ENCODE data around the gene ZNF554.
"Not testable (repeated sequence)": the region's sequence is repeated elsewhere in the genome, so short reads cannot be mapped to it uniquely, and the experiment has no call there.

ZNF554 gene

DNA sequence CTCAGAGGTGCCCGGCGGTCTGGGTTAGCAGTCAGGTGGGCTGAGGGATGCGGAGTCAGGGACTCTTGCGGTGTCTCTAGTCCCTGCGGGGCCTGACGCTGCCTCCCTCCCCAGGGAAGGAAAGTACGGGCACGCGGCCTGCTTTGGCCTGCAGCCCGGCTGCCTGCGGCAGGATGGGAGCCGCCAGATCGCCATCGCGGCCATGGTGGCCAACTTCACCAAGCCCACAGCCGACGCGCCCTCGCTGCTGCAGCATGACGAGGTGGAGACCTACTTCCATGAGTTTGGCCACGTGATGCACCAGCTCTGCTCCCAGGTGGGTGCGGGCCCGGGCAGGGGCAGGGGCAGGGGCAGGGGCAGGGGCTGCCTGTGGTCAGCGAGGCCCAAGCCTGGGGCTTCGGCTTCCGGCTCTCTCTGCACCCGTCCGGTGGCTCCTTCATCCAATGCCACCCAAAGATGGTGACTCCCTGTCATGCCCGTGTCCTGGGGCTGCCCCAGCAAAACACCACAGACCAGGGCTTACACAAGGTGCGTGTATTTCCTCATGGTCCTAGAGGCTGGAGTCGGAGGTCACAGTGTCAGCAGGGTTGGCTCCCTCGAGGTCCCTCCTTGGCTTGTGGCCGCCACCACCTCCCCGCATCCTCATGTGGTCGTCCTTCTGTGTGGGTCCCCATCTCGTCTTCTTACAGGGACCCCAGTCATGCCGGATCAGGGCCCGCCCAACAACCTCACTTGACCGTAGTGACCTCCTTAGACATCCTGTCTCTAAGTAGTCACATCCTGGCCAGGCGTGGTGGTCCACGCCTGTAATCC, 11.3 kb upstream of the ZNF554 start:
- no peak for DNase-seq

DNA sequence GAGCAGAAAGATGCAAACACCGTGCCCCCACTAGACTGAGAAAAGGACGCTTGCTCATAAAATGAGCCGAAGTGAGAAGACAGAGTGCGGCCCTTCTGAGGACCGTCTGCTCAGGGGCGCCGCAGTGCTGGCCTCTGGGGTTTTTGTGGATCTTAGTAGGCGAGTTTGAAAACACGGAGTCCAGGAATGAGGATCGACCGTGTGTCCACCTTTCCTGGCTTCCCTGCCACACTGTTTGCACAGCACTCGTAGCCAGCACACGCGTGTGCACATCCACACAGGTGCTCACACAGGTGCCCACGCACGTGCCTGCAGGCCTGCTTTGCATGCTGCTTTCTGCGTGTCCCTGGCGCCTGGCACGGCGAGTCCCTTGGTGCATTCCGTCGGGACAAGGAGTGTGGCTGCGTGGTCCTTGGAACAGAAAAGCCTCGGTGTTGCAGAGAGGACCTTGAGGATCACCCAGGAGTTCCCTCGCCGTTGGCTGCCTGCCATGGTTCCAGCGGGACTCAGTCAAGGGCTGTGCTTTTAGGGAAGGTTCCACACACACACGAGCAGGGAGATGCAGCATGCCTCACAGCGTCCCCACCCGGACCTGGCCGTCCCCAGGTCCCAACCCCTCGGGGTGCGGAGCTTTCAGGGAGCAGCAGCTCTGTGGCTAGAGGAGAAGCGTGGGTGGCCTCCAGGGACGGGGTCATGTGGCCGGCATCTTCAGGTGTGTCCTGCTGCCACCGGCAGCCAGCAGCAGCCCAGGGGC, 10.1 kb upstream of the ZNF554 start:
- DNase-seq: no peak

DNA sequence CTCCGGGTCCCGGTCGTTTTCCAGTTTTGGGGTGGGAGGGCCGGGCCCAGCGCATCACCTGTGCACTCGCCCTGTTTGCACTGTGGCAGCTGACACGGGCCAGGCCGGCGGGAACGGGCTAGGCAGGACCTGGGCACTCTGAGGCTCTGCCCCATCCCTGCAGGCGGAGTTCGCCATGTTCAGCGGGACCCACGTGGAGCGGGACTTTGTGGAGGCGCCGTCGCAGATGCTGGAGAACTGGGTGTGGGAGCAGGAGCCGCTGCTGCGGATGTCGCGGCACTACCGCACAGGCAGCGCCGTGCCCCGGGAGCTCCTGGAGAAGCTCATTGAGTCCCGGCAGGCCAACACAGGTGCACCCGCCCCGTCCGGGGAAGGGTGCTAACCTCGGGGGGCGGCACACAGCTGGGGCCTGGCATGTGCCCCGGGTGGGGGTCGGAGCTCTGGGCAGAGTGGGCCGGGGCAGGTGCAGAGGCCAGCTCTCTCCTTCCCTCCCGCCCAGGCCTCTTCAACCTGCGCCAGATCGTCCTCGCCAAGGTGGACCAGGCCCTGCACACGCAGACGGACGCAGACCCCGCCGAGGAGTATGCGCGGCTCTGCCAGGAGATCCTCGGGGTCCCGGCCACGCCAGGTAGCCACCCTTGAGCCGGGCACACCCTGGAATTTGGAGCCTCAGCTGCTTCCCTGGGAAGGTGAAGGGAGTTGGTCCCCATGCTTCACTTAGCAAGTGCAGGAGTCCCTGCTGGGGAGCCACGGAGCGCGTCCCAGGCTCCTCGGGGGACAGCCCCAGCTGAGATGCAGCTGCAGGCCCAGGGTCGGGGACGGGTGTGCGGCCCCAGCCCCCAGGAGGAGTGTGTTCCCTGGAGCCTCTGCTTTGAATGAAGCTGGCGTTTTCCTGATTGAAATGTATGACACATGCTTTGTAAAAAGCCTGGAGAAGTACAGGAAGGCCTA, 9.3 kb upstream of the ZNF554 start:
- no peak for DNase-seq

DNA sequence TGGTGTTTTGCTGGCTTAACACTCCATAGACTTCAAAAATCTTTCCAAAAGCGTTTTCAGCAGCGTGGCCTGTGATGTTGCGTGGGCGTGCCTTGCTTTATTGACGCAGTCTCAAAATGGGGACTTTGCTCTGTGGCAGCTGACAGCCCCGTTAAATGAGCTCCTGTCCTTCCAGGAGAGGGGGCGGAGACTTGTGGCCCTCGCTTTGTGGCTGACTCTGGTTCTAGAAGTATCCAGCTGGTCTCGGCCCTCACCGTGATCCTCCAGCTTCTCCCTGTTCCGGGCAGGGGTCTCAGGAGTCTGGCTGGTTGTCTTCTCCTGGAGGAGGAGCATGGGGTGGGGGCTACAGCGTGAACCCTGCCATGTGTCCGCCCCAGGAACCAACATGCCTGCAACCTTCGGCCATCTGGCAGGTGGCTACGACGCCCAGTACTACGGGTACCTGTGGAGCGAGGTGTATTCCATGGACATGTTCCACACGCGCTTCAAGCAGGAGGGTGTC, 8.4 kb upstream of the ZNF554 start:
- DNase-seq: no peak

DNA sequence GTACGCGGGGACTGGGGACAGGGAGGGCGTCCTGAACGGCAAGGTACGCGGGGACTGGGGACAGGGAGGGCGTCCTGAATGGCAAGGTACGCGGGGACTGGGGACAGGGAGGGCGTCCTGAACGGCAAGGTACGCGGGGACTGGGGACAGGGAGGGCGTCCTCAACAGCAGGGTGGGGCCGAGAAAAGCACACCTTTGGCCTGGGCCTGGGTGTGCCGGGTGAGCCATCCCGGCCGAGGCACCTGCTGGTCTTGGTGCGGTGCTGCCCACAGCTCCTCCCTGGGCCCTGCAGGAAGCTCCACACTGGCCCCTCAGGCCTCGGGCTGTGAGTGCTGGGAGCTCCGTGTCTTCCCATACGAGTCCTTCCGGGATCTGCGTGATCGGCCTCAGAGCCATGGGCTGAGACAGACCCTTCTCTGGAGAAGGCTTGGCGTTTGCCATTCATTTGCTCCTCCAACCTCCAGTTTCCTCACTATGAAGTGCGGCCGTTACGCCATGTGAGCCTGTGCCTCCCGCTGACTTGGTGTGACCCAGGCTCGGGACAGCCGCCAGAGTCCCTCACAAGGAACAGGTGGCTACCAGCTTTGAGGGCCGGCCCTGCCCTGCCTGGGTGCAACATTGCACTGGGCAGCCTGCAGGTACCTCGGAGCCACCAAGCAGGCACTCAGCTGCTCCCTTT, 7.8 kb upstream of the ZNF554 start:
- no peak for DNase-seq

DNA sequence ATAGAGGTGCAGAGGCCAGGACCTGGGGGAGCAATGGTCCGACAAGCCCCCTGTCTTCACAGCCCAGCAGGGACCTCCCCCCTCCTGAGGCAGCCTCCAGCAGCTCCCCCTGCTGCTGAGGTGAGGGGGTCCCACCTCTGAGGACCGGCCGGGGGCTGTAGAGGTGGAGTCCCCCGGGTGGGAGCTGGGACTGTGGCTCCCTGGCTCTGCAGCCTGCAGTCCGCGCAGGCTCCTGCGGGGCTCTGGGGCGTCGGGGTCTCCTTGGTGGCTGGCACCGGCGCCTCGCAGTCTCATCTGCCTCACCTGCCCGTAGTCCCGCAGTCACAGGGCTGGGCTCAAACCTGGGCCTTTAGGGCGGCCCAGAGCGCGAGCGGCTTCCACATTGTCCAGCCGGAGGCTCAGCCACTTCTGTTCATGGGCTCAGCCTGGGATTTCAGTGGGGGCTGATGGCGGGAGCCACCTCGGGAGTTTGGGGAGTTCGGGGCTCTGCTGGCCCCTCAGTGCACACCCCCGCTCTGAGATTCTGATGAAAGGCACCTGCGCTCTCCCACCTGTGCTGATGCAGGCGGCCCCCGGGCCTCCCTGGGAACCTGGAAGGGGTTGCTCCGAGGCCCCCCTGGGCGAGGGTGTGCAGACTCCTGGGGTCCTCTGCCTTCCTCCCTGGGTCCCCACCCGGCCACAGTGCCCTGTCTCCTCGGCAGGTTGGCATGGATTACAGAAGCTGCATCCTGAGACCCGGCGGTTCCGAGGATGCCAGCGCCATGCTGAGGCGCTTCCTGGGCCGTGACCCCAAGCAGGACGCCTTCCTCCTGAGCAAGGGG, 7.0 kb upstream of the ZNF554 start:
- DNase-seq: no peak

DNA sequence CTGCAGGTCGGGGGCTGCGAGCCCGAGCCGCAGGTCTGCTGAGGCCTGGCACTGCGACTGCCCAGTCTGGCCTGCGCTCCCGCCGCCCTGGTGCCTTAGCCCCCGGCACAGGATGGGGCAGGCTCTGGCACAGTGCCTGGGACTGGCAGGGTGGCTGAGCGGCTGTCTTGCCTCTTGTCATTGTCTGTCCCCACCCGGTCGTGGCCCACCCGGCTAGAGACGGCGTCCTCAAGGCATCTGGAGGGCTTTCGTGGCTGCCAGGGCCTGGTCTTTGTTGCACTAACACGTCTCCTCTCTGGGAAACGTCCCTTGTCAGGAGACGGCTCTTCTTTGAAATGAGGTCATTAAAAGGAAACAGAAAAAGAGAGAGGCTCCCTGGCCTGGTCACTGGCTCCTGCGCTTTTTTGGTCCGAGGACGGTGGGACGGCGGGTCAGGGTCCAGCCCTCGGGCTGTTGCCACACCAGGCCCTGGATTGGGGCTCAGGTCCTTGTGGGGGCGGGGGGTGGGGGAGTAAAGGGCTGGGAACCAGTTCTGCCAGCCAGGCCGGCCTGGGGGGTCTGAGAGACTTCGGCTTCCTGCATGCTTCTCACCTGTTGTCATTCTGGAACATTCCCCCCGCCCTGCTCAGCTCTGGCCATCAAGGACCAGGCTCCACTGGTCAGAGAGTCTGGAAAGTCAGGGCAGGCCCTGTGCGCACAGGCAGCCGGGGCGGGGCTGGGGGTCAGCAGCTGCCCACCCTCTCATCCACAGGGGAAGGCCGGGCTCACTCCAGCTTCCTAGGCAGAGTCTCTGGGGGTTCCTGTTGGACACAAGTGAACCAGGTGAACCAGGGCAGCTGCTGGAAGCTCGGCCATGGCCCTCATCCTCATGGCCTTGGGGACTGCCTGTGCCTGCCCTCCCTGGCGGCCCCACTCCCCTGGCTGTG, 6.2 kb upstream of the ZNF554 start:
- DNase-seq: no peak

DNA sequence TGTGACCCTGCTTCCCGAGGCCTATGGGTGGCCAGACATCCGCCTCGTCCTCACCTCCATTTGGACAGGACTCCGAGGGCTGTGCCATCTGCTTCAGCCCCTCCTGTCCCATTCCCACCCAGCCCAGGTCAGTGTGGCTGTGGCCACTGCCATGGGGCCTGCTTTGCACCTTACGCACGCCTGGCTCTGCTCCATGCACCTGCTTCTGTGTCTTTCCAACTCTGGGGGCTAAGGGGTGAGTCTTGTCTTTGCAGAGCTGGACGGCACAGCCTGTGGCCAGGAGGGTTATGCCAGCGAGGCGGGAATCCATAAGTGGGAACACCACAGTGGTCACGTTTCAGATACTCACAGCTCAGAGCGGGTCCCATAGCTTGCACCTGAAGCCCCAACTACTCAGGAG, 5.2 kb upstream of the ZNF554 start:
- no peak for DNase-seq

DNA sequence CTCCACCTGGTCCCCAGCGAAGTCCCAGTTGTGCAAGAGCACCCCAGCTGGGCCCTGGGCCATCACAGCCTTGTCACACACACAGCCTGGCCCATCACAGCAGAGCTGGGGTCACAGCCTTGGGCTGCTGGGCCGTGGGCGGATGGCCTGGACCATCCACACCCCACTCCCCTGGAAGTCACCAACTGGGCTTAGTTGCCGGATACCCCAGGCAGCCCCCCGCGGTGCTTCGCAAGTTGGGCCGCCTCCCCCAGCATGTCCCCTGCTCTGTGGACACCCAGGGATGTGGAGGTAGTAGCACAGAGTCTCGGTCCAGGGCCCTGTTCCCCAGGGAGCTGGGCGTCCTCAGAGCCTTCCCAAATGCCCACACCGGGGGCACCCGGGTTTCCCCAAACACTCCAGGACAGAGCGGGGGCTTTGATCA, 4.5 kb upstream of the ZNF554 start:
- DNase-seq: no peak

DNA sequence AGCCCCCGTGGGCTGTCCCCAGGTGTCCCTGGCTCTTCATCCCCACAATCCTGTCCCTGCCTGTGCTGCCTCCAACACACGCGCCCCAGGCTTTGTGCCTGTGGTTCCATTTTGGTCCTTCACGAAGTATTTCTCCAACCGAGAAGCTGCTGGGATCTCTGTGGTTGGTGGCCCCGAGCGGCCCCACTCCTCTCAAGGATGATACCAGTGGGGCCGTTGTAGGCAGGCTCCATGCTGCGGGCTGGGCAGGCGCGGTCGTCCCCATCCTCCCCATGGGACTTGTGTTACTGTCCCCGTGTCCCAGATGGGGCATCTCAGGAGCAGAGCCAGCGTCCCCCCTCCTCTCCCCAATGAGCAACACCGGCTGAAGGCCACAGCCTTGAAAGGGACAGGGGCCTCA, 3.7 kb upstream of the ZNF554 start:
- DNase-seq: no peak

DNA sequence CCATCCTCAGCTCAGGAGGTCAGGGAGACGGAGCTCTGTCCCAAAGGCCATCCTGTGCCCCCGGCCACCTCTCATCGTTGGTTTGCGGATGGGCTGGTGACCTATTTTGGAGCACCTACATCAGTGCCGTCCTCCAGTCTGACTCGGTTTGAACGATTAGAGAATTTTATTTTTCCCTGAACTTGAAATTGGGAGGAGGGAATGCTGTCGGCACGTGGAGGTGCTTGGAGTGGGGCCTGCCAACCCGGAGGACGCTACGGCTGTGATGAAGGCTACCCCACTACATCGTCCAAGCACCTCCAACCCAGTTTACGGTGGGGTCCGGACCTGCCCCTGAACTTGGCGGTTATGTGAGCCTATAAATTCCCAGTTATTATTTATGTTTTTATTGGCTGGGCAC, 3.0 kb upstream of the ZNF554 start:
- DNase-seq: no peak

DNA sequence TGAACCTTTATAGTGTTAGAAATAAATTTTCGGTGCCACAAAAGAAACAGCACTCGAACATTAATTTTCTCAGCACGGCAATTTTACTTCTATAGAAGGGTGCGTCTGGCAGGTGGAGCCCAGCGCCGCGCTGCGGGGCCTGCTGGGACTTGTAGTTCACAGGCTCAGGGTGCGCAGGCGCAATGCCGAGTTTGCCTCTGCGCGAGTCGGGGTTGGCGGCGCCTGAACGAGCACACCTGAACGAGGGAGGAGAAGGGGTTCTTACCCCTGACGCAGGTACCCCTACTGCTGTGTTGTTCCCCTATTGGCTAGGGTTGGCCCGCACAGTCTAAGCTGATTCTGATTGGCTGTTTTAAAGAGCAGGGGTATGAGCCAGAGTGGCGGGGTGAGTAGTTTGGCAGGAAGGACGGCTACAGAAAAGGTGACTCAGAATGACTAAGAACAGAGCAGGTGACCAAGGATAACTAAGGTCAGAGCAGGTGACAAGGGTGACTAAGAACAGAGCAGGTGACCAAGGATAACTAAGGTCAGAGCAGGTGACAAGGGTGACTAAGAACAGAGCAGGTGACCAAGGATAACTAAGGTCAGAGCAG, 2.3 kb upstream of the ZNF554 start:
- not testable (repeated sequence) for DNase-seq

DNA sequence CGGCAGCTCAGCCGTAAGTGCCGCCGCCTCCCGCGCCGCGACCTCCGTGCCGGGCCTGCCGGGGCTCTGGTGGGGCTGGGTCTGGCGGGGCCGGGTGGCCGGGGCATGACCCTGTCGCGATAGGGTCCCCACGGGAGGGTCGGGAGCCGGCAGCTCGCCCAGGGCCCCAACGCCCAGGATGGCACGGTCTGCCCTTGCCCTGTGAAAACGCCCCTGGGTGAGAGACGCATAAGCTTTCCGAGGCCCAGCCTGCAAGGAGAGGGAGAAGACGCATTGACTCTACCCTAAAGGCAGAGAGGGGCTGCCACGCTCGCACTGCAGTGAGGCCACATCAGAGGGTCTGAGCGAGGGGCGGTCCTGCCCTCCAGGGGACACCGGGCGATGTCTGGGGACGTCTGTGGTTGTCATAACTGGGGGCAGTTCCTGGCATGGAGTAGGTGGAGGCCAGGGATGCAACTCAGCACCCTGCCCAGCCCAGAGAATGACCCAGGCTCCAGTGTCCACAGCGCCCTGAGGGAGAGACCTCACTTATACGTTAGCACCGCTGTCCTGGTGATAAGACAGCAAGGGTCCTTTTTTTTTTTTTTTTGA, 539 bp downstream of the ZNF554 start:
- no peak for DNase-seq

DNA sequence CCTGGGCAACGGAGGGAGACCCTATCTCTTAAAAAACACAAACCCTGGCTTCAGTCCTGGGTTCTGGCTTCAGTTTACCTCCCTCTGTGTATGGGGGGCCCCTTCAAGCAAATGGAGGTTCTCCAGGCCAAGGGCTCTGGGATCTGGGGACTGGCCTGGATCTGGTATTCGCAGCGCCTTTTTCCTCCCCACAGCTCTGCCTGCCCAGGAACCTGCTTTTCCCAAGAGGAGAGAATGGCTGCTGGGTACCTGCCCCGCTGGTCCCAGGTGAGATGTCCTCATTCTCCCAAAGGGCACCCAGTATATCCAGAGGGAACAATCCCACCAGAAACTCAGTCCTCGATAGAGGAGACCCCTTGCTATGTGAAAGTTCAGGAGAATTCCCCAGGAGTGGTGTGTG, 3.2 kb downstream of the ZNF554 start:
- no peak for DNase-seq

DNA sequence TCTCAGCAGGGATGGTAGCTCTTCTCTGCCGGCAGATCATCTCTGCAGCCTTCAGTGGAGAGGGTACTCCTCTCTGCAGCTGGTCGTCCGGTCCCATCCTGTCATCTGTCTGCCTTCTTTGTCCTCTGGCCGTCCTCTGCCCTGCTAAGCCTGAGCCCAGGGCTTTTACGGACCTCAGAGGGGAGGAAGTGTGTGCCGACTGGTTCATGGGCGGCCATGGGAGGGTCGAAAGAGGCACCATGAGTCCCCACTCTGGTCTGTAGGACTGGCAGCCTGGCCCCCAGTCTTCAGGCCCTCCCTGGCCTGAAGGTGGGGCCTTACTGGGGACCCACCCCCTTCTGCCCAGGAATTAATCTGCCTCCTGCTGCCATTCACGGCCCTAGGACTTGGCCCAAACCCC, 4.0 kb downstream of the ZNF554 start:
- no peak for DNase-seq

DNA sequence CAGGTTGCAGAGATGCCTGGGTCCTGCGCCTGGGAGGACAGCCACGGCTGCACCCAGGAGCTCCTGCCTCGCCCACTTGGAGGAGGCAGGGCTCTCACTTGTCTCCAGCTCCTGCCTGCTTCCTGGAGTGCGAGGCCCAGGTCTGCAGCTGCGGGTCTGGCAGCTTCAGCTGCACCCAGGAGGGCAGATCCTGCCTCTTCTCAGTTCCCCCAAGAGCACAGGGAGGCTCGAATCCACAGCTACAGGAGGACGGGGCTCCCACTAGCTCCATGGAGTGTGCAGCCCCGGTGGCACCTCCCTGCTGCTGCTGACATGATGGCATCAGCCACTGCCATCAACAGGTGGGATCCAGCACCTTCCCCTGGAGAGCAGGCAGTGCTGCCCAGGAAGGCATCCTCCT, 4.5 kb downstream of the ZNF554 start:
- no peak for DNase-seq

DNA sequence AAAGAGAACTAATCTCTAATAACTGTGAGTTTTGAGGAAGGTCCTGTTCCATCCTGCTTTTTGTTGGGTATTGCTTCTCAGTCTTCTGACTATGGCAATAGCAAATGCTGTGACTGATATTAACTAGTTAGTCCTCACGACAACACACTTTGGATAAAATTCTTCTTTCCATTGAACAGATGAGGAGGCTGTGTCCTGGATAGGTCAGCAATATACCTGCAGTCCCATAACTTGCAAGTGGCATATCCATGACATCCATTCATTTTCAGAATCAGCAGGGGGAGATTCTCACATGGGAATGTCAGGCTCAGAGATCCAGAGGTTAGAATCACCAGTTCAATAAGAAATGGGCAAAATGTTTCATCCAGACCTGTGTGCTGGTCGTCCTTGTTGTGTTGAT, 7.4 kb downstream of the ZNF554 start:
- no peak for DNase-seq

DNA sequence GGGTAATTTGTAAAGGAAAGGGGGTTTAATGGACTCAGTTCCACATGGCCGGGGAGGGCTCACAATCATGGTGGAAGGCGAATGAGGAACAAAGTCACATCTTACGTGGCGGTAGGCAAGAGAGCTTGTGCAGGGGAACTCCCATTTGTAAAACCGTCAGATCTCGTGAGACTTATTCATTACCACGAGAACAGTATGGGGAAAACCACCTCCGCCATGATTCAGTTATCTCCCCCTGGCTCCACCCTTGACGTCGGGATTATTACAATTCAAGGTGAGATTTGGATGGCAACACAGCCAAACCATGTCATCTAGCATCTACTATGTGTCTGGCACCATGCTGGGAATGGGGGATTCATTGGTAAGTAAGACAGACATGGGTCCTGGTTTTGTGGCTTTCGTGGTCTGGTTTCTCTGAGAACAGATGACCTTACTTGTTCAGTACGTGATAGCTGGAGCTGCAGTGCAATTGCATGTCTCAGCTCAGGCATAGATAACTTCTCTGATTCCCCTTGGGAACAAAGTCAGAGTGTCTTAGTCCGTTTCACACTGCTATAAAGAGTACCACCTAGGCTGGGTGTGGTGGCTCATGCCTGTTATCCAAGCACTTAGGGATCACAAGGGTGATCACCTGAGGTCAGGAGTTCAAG, 8.3 kb downstream of the ZNF554 start:
- peak; percentile 13 for DNase-seq

DNA sequence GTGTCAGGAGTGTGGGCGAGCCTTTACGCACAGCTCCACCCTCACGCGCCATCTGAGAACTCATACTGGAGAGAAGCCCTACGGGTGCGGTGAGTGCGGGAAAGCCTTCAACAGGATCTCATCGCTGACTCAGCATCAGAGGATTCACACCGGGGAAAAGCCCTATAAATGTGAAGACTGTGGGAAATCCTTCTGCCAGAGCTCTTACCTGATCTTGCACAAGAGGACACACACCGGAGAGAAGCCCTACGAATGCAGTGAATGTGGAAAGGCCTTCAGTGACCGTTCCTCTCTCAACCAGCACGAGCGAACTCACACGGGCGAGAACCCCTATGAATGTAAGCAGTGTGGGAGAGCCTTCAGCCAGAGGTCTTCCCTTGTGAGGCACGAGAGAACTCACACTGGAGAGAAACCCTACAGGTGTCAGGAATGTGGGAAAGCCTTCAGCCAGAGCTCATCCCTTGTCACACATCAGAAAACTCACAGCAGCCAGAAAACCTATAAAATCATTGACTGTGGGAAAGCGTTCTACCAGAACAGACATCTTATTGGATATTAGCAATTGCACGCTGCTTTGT, 14.7 kb downstream of the ZNF554 start:
- no peak for DNase-seq
